GM20000 (cell line): Measurements from ENCODE around the gene KLRD1.
"Not testable (repeated sequence)": the region's sequence is repeated elsewhere in the genome, so short reads cannot be mapped to it uniquely, and the experiment has no call there.

Experiments used
- DNase-seq: peaks from one replicate; pipeline ENCODE4 v3.0.0; 2012; ENCODE audit warnings: low spot score
- TF ChIP-seq, protein P1 (sequence below): IDR thresholded peaks from 2 replicates; pipeline ENCODE4 v1.5.1; 2012; ENCODE audit warnings: mild to moderate bottlenecking, control low read depth; ENCODE audit errors: extremely low read depth, missing control alignments

The KLRD1 gene

DNA sequence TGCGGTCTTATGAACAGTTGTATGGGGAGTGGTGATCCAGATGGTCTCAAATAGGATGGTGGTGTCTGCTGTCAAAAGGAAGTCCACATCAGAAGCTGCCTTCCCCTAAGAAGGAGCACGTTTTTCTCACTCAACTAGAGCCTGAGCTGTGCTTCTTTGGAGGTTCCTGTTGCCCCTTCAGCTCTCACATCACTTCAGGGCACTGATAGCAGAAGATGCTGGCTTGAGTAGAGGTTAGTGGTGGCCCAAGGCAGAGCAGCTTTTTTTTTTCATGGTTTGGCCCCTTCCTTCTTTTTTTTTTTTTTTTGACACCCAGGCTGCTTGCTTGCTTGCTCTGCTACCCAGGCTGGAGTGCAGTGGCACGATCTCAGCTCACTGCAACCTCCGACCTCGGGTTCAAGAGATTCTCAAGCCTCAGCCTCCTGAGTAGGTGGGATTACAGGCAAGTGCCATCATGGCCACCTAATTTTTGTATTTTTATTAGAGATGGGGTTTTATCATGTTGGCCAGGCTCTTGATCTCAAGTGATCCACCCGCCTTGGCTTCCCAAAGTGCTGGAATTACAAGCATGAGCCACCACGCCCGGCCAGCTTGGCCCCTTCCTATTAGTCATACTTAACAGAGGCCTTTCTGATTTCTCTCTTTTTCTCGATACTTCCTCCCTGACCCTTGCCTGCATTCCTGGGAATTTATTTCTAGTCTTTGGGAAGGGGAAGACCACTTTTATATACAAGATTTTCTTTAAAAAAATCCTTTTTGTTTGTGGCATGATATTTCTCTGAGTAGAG, 31.6 kb downstream of the KLRD1 start:
- DNase-seq = no peak
- TF ChIP-seq, protein P1, sequence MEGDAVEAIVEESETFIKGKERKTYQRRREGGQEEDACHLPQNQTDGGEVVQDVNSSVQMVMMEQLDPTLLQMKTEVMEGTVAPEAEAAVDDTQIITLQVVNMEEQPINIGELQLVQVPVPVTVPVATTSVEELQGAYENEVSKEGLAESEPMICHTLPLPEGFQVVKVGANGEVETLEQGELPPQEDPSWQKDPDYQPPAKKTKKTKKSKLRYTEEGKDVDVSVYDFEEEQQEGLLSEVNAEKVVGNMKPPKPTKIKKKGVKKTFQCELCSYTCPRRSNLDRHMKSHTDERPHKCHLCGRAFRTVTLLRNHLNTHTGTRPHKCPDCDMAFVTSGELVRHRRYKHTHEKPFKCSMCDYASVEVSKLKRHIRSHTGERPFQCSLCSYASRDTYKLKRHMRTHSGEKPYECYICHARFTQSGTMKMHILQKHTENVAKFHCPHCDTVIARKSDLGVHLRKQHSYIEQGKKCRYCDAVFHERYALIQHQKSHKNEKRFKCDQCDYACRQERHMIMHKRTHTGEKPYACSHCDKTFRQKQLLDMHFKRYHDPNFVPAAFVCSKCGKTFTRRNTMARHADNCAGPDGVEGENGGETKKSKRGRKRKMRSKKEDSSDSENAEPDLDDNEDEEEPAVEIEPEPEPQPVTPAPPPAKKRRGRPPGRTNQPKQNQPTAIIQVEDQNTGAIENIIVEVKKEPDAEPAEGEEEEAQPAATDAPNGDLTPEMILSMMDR = no peak

DNA sequence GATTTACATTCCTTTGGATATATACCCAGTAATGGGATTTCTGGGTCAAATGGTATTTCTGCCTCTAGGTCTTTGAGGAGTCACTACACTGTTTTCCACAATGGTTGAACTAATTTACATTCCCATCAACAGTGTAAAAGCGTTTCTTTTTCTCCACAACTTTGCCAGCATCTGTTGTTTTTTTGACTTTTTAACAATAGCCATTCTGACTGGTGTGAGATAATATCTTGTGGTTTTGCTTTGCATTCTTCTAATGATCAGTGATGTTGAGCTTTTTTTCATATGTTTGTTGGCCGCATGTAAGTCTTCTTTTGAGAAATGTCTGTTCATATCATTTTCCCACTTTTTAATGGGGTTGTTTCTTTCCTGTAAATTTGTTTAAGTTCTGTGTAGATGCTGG, 33.3 kb downstream of the KLRD1 start:
- not testable (repeated sequence) for DNase-seq

DNA sequence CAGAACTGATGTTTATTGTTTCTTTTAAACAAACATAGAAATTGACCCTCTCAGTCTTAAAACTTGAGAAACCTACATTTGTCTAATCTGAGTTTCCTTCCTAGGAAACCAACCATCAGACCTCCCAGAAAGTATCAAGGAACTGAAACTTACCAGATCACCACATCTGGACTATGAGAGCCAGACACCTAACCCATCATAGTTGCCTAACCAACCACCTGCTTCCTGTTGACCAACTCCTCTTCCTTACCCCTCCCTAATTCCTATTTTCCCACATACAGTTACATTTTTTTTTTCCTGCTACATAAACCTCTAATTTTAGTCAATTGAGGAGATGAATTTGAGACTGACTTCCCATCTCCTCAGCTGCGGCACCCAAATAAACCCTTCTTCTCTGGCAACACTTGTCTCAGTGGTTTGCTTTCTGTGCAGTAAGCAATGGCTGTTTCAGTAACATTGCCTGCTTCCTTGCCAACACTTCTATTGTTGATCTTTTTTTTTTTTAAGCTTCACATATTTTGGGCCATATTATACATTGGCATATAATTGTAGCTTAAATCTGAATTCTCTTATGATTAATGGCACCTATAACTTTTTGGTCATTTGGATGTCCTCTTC, 34.3 kb downstream of the KLRD1 start:
- TF ChIP-seq, protein P1 = no peak
- DNase-seq = no peak

DNA sequence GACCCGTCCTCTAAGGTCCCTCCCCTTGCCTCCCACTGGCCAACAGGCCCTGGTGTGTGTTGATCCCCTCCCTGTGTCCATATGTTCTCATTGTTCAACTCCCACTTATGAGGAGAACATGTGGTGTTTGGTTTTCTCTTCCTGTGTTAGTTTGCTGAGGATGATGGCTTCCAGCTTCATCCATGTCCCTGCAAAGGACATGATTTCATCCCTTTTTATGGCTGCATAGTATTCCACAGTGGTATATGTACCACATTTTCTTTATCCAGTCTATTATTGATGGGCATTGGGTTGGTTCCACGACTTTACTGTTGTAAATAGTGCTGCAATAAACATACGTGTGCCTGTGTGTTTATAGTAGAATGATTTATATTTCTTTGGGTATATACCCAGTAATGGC, 43.8 kb downstream of the KLRD1 start:
- not testable (repeated sequence) for DNase-seq

DNA sequence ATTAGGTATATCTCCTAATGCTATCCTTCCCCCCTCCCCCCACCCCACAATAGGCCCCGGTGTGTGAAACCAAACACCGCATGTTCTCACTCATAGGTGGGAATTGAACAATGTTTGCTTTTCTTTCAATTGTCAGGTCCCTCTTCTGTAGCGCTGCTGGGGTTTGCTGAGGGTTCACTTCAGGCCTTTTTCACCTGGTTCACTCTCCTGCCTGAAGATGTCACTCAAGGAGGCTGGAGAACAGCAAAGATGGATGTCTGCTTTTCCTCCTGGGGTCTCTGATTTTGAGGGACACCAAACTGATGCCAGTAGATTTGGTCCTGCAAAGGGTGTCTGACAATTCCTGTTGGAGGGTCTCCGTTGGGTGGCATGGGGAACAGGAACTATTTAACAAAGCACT, 46.4 kb downstream of the KLRD1 start:
- DNase-seq = no peak
- TF ChIP-seq, protein P1 = no peak

DNA sequence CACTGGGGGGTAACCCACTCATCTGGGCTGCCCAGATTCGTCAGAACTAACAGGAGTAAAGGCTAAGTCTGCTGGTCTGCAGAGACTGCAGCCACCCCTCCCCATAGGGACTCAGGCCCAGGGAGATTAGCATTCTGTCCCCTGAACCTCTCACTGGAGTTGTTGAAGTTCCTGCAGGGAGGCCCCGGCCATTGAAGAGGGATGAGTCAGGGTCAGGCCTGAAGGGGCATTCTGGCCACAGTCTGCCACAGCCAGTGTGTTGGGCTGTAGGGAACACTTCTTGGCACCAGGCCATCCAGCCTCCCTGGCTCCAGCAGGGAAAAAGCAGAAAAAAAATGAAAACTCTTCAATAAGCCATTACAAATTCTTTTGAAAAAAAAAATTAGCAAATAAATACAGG, 46.8 kb downstream of the KLRD1 start:
- DNase-seq = no peak
- TF ChIP-seq, protein P1 = no peak

DNA sequence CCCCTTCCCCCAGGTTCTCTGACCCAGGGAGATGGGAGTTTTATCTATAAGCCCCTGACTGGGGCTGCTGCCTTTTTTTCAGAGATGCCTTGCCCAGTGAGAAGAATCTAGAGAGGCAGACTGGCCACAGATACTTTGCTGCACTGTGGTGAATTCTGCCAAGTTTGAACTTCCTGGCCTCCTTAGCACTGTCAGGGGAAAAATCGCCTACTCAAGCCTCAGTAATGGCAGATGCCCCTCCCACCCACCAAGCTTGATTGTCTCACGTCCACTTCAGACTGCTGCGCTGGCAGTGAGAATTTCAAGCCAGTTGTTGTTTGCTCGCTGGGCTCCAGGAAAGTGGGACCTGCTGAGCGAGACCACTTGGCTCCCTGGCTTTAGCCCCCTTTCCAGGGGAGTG, 50.5 kb downstream of the KLRD1 start:
- DNase-seq = no peak
- TF ChIP-seq, protein P1 = no peak

DNA sequence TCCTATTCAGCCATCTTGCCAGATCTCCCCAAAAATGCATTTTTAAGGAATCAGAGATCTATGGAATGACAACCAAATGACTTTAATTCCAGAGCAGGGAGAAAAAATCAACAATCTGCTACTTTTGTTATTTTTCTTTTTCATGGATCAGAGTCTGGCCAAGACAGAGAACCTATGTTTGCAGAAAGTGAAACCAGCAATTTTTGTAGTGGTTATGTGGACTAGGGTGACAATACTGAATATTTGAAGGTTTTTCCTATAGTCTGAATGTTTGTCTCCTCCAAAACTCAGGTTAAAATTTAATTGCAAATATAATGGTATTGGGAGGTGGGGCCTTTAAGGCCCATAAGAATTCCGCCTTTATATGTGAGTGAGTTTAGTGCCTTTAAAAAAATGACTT, 51.3 kb downstream of the KLRD1 start:
- no peak for DNase-seq
- TF ChIP-seq, protein P1 = no peak
